Stimulated activated naive CD8-positive, alpha-beta T cell treated with anti-CD3 and anti-CD28 coated beads, Interleukin-15, Interleukin-2, amounts not matched to agents 100 ng/mL and 50 ng/mL, for 24 hours (primary cell): ENCODE results near the gene B3GNT3.
A peak's percentile ranks its signal among the peaks of the same experiment; 100 is the strongest.
"Not testable (repeated sequence)": the region's sequence is repeated elsewhere in the genome, so short reads cannot be mapped to it uniquely, and the experiment has no call there.

ENCODE experiments used
- H3K27ac Mint-ChIP-seq: one replicate; pipeline ENCODE4 v1.8.0; 2021; ENCODE audit warnings: mild to moderate bottlenecking, mixed read lengths
- H3K27me3 Mint-ChIP-seq: one replicate; pipeline ENCODE4 v1.8.0; 2021; ENCODE audit warnings: mixed read lengths
- H3K36me3 Mint-ChIP-seq: one replicate; pipeline ENCODE4 v1.8.0; 2021; ENCODE audit warnings: low read depth, mixed read lengths
- H3K4me1 Mint-ChIP-seq: one replicate; pipeline ENCODE4 v1.8.0; 2021; ENCODE audit warnings: low read depth, mixed read lengths
- H3K4me3 Mint-ChIP-seq: one replicate; pipeline ENCODE4 v1.8.0; 2021; ENCODE audit warnings: mild to moderate bottlenecking, mixed read lengths
- H3K9me3 Mint-ChIP-seq: one replicate; pipeline ENCODE4 v1.8.0; 2021; ENCODE audit warnings: mixed read lengths

B3GNT3 gene

GRCh38 chr19:17758515-17758914, 36.4 kb upstream of the B3GNT3 start:
- Mint-ChIP-seq H3K36me3 (peaks cover 55% of the 10 kb centered on the region), H3K4me3 (no peak overlapping the region), H3K9me3 (no peaks in the 10 kb centered on the region), H3K27me3 (no peaks in the 10 kb centered on the region), H3K27ac (no peak overlapping the region), H3K4me1 (peaks cover 47% of the 10 kb centered on the region)

GRCh38 chr19:17761148-17761547, 33.8 kb upstream of the B3GNT3 start:
- peak overlapping the region; percentile 52 for H3K27ac Mint-ChIP-seq
- peaks cover 61% of the 10 kb centered on the region for H3K36me3 Mint-ChIP-seq
- H3K27me3 Mint-ChIP-seq, result no peaks in the 10 kb centered on the region
- no peaks in the 10 kb centered on the region for H3K9me3 Mint-ChIP-seq
- H3K4me3 Mint-ChIP-seq, result no peak overlapping the region
- peaks cover 33% of the 10 kb centered on the region for H3K4me1 Mint-ChIP-seq

- no peak overlapping the region for H3K4me3 Mint-ChIP-seq
- H3K9me3 Mint-ChIP-seq, result no peaks in the 10 kb centered on the region
- no peak overlapping the region for H3K27ac Mint-ChIP-seq
- H3K4me1 Mint-ChIP-seq, result peaks cover 28% of the 10 kb centered on the region
- H3K27me3 Mint-ChIP-seq, result no peaks in the 10 kb centered on the region
- H3K36me3 Mint-ChIP-seq, result peaks cover 56% of the 10 kb centered on the region
Measured at GRCh38 chr19:17762505-17763229, 32.3 kb upstream of the B3GNT3 start.

GRCh38 chr19:17764348-17764747, 30.6 kb upstream of the B3GNT3 start:
- Mint-ChIP-seq H3K9me3 (no peaks in the 10 kb centered on the region), H3K4me3 (no peak overlapping the region), H3K27me3 (no peaks in the 10 kb centered on the region), H3K4me1 (peaks cover 26% of the 10 kb centered on the region), H3K36me3 (peaks cover 54% of the 10 kb centered on the region), H3K27ac (no peak overlapping the region)

GRCh38 chr19:17765069-17765618, 29.8 kb upstream of the B3GNT3 start:
- H3K27ac Mint-ChIP-seq, result peak overlapping the region; percentile 34
- H3K9me3 Mint-ChIP-seq, result no peaks in the 10 kb centered on the region
- peaks cover 49% of the 10 kb centered on the region for H3K36me3 Mint-ChIP-seq
- H3K4me3 Mint-ChIP-seq, result no peak overlapping the region
- peaks cover 20% of the 10 kb centered on the region for H3K4me1 Mint-ChIP-seq
- no peaks in the 10 kb centered on the region for H3K27me3 Mint-ChIP-seq

- Mint-ChIP-seq H3K9me3 (no peaks in the 10 kb centered on the region), H3K4me1 (peaks cover 8% of the 10 kb centered on the region), H3K27me3 (no peaks in the 10 kb centered on the region), H3K27ac (no peak overlapping the region), H3K4me3 (no peak overlapping the region), H3K36me3 (peaks cover 35% of the 10 kb centered on the region)
Measured at GRCh38 chr19:17766543-17767131, 28.3 kb upstream of the B3GNT3 start.

- peaks cover 8% of the 10 kb centered on the region for H3K4me1 Mint-ChIP-seq
- no peaks in the 10 kb centered on the region for H3K27me3 Mint-ChIP-seq
- H3K4me3 Mint-ChIP-seq, result no peak overlapping the region
- no peaks in the 10 kb centered on the region for H3K9me3 Mint-ChIP-seq
- no peak overlapping the region for H3K27ac Mint-ChIP-seq
- H3K36me3 Mint-ChIP-seq, result peaks cover 38% of the 10 kb centered on the region
Measured at GRCh38 chr19:17767559-17767958, 27.4 kb upstream of the B3GNT3 start.

GRCh38 chr19:17770613-17771012, 24.3 kb upstream of the B3GNT3 start:
- Mint-ChIP-seq H3K4me1 (peaks cover 4% of the 10 kb centered on the region), H3K36me3 (peaks cover 37% of the 10 kb centered on the region), H3K9me3 (no peaks in the 10 kb centered on the region), H3K4me3 (no peak overlapping the region), H3K27ac (no peak overlapping the region), H3K27me3 (no peaks in the 10 kb centered on the region)

- peaks cover 44% of the 10 kb centered on the region for H3K36me3 Mint-ChIP-seq
- H3K9me3 Mint-ChIP-seq, result no peaks in the 10 kb centered on the region
- H3K27me3 Mint-ChIP-seq, result no peaks in the 10 kb centered on the region
- H3K4me3 Mint-ChIP-seq, result no peak overlapping the region
- peak overlapping the region; percentile 58 for H3K27ac Mint-ChIP-seq
- H3K4me1 Mint-ChIP-seq, result peaks cover 18% of the 10 kb centered on the region
Measured at GRCh38 chr19:17772172-17772571, 22.8 kb upstream of the B3GNT3 start.

GRCh38 chr19:17775245-17775927, 19.6 kb upstream of the B3GNT3 start:
- Mint-ChIP-seq H3K4me1 (peaks cover 34% of the 10 kb centered on the region), H3K9me3 (no peaks in the 10 kb centered on the region), H3K27me3 (no peaks in the 10 kb centered on the region), H3K36me3 (peaks cover 43% of the 10 kb centered on the region), H3K4me3 (no peak overlapping the region), H3K27ac (peak overlapping the region; percentile 40)

- peak overlapping the region; percentile 80 for H3K27ac Mint-ChIP-seq
- no peaks in the 10 kb centered on the region for H3K27me3 Mint-ChIP-seq
- no peaks in the 10 kb centered on the region for H3K9me3 Mint-ChIP-seq
- H3K36me3 Mint-ChIP-seq, result peaks cover 43% of the 10 kb centered on the region
- peaks cover 34% of the 10 kb centered on the region for H3K4me1 Mint-ChIP-seq
- H3K4me3 Mint-ChIP-seq, result peak overlapping the region; percentile 26
Measured at GRCh38 chr19:17775991-17776803, 18.7 kb upstream of the B3GNT3 start.

GRCh38 chr19:17777840-17778239, 17.1 kb upstream of the B3GNT3 start:
- H3K4me1 Mint-ChIP-seq, result peaks cover 34% of the 10 kb centered on the region
- H3K9me3 Mint-ChIP-seq, H3K4me3 Mint-ChIP-seq, H3K27ac Mint-ChIP-seq, H3K27me3 Mint-ChIP-seq: not testable (repeated sequence)
- H3K36me3 Mint-ChIP-seq, result peaks cover 39% of the 10 kb centered on the region

GRCh38 chr19:17778251-17778967, 16.5 kb upstream of the B3GNT3 start:
- Mint-ChIP-seq H3K4me1 (peaks cover 34% of the 10 kb centered on the region), H3K27ac (peak overlapping the region; percentile 26), H3K36me3 (peaks cover 33% of the 10 kb centered on the region), H3K27me3 (no peaks in the 10 kb centered on the region), H3K9me3 (no peaks in the 10 kb centered on the region), H3K4me3 (no peak overlapping the region)
